Measurements from ENCODE around the gene ALDH1L1. TPM values are rescaled to one million over a fixed set of nuclear protein-coding genes. Genes with fewer than 3 reads are reported as not detected.

ALDH1L1 gene
- 0.10 TPM in 1 of 2 replicates, not detected in the other for total RNA-seq
- polyA plus RNA-seq (2012) = 0.09 TPM

GRCh38 chr3:126180477-126181397, at the start of gene ALDH1L1:
Gene ALDH1L1, minus strand, starts transcription at chr3:126180586. Its CDS starts 19,607 bp downstream, at chr3:126160979.
- peak; percentile 16 for DNase-seq (ENCODE audit: low read depth)

DNA sequence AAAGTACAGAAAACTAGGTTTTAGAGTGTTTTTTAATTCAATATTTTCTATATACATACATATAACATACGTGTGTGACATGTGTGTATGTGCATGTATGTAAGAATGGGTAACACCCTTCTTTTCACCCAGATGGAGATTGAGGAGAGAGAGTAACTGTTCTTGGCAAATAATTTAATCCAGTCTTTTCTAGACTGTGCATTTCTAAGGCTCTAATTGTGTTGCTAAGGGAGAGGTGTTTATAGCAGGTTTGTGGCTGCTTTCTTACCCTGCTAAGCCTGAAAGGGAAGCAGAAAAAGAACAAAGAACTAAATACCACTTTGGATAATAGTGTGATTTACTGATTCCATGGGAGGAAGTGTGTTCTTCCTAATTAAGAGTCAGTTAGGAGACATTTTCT, 46.0 kb upstream of the ALDH1L1 start:
- DNase-seq (ENCODE audit: low read depth) = no peak

GRCh38 chr3:126216416-126216815, 36.0 kb upstream of the ALDH1L1 start:
- peak; percentile 2 for DNase-seq (ENCODE audit: low read depth)

GRCh38 chr3:126213379-126214028, 33.1 kb upstream of the ALDH1L1 start:
- DNase-seq (ENCODE audit: low read depth) = no peak

DNA sequence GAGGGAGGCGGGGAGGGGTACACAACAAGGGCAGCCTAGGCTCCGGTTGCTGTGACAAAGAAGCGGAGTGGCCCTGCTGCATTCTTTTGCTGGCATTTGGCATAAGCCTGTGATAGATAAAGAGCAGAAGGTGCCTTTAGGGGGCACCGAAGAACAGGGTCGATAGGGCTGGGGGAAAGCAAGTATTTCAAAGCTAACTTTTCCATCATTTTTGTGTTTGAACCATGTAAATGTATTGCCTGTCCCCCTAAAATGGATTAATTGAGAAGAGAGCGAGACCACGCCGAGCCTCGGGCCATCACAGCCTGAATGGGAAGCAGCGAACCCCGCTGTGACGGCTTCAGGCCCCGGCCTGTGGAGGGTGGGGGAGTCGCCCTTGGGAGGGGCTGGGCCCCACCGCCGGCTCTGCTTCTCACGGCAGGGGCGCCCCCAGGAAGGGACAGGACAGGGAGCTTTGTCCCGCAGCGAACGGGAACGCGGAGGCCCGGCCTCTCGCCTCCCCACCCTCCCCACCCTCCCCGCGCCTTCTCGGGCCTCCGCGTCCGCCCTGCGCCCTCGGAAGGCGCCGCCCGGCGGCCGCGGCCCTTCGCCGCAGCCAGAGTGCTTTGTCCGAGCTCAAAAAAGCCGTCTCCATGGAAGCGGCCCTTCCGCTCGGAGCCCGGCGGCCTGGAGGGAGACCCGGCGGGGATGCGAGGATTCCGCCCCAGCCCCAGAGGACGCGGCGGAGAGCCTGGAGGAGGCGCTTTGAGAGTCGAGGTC, 32.4 kb upstream of the ALDH1L1 start:
- peak; percentile 23 for DNase-seq (ENCODE audit: low read depth)

DNA sequence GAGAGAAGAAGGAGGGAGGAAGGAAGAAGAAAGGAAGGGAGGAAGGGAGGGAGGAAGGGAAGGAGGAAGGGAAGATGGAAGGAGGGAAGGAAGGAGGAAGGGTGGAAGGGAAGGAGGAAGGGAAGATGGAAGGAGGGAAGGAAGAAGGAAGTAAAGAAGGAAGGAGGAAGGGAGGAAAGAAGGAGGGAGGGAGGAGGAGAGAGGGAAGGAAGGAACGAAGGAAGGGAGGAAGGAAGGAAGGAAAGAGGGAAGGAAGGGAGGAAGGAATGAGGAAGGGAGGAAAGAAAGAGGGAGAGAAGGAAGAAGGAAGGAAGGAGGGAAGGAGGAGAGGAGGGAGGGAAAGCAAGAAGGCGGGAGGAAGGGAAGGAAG, 31.8 kb upstream of the ALDH1L1 start:
- no peak for DNase-seq (ENCODE audit: low read depth)

- no peak for DNase-seq (ENCODE audit: low read depth)
These were observed 31.2 kb upstream of the ALDH1L1 start for GRCh38 chr3:126211569-126211968.

DNA sequence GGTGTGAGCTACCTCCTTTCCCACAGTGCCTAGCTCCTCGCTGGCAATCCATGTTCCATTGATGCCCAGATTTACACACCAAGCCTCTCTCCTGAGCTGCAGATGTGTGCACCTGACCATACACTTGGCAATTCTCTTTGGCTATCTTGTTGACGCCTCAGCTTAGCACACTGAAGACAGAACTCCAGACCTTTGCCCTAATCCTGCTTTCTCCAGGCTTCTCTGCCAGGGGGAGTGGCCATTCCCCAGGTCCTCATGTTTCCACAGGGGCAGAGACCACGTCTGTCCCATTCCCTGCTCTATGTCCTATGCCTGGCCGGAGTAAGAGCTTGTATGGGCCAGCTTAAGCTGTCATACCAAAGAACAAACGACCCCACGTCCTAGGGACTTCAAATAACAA, 30.2 kb upstream of the ALDH1L1 start:
- no peak for DNase-seq (ENCODE audit: low read depth)

- DNase-seq (ENCODE audit: low read depth) = no peak
These were observed 29.4 kb upstream of the ALDH1L1 start for GRCh38 chr3:126209741-126210140.

- DNase-seq (ENCODE audit: low read depth) = peak; percentile 92
These were observed 28.3 kb upstream of the ALDH1L1 start for GRCh38 chr3:126208606-126209256.

GRCh38 chr3:126208182-126208581, 27.8 kb upstream of the ALDH1L1 start:
- DNase-seq (ENCODE audit: low read depth) = no peak

- DNase-seq (ENCODE audit: low read depth) = no peak
These were observed 26.8 kb upstream of the ALDH1L1 start for GRCh38 chr3:126207166-126207565.

GRCh38 chr3:126205717-126206655, 25.6 kb upstream of the ALDH1L1 start:
- DNase-seq (ENCODE audit: low read depth) = no peak

- no peak for DNase-seq (ENCODE audit: low read depth)
These were observed 22.3 kb upstream of the ALDH1L1 start for GRCh38 chr3:126202680-126203079.

DNA sequence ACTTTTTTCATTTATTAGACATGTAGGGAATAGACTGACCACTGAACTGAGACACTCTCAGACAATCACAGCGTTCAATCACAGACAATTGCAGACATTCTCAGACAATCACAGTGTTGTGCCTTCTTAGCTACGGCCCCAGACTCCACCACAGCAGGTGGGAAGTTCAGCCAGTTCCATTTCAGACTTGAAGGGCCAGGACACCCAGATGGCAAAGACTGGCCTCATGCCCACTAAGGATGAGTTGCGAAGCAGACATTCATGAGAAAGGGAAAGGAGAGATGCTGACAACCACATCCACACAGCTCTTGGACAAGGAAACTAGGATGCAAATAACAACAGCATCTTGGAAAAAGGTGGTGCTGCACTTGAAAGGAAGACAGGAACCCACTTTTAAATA, 21.9 kb upstream of the ALDH1L1 start:
- DNase-seq (ENCODE audit: low read depth) = peak; percentile 58

GRCh38 chr3:126201168-126201567, 20.8 kb upstream of the ALDH1L1 start:
- no peak for DNase-seq (ENCODE audit: low read depth)

GRCh38 chr3:126200534-126200933, 20.1 kb upstream of the ALDH1L1 start:
- DNase-seq (ENCODE audit: low read depth) = no peak

DNA sequence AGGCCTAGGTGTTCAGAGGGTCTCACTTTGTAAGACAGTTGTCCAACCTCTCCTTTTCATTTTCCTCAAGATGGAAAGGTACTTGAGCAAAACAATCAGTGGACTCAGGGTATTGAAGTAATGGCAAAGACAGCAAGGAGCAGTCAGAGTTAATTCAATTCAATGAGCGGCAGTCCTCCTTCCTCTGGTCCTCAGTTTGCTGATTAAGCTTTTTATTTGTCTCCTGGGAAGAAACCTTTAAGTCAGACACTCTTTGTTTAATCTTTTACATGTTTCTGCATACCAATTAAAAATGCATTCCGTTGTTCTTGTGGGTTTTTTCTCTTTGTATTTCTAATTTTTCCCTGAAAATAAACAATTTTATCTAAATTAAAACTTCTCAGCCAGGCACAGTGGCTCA, 18.9 kb upstream of the ALDH1L1 start:
- DNase-seq (ENCODE audit: low read depth) = no peak

DNA sequence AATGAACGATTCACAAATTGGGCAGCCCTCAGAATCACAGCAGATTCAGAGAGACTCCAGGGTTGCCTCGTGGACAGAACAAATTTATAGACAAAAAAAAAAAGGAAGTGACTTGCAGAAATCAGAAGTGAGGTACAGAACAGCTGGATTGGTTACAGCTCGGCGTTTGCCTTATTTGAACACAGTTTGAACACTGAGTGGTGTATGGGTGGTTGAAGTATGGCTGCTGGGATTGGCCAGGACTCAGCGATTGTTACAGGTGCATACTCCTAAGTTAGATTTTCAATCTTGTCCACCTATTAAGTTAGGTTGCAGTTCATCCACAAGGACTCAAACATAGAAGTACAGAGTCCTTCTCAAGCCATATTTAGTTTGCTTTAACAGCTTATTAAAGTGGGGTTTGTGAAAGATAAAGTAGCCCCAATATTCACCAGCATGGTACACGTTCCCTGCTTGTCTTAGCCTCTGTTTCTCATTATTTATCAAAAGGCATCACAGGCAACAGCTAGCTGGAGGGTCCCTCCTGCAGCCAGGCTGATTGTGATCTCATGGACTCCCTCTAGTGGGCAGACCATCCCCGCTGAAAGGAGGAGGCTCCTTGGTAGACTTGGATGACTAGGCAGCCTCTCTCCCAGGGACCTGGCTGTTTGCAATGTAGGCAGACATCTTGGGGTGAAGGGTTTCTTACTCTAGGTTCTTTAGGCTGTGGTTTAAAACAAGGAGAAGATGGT, 17.6 kb upstream of the ALDH1L1 start:
- peak; percentile 64 for DNase-seq (ENCODE audit: low read depth)

Data from myocyte (in vitro differentiated cells).